ENCODE data around the gene PDCD4. TPM values are rescaled to one million over a fixed set of nuclear protein-coding genes. Genes with fewer than 3 reads are reported as not detected.
"Not testable (repeated sequence)": the region's sequence is repeated elsewhere in the genome, so short reads cannot be mapped to it uniquely, and the experiment has no call there.

The PDCD4 gene
- total RNA-seq, 1 donor from 2014 or later: 106 TPM

- Mint-ChIP-seq H3K27me3 (ENCODE audit: unreplicated experiment) (no peaks in the 10 kb centered on the region), H3K4me3 (ENCODE audit: unreplicated experiment) (no peak overlapping the region), H3K27ac (ENCODE audit: unreplicated experiment) (peak overlapping the region; percentile 76), H3K9me3 (ENCODE audit: unreplicated experiment) (no peaks in the 10 kb centered on the region), H3K4me1 (ENCODE audit: unreplicated experiment) (peaks cover 60% of the 10 kb centered on the region), H3K36me3 (ENCODE audit: unreplicated experiment) (peaks cover 2% of the 10 kb centered on the region)
- DNase-seq (ENCODE audit: extremely low spot score, unreplicated experiment): no peak
- TF ChIP-seq CTCF (IDR thresholded peaks at IDR 0.05): no peak
These were observed 40.6 kb downstream of the PDCD4 start for GRCh38 chr10:110912374-110912773.

GRCh38 chr10:110914431-110914830 lies 42.7 kb downstream of the PDCD4 start:
- no peak for TF ChIP-seq CTCF (IDR thresholded peaks at IDR 0.05)
- Mint-ChIP-seq H3K27me3 (ENCODE audit: unreplicated experiment) (no peaks in the 10 kb centered on the region), H3K4me1 (ENCODE audit: unreplicated experiment) (peaks cover 64% of the 10 kb centered on the region), H3K9me3 (ENCODE audit: unreplicated experiment) (no peaks in the 10 kb centered on the region), H3K4me3 (ENCODE audit: unreplicated experiment) (no peak overlapping the region), H3K27ac (ENCODE audit: unreplicated experiment) (no peak overlapping the region), H3K36me3 (ENCODE audit: unreplicated experiment) (no peaks in the 10 kb centered on the region)
- DNase-seq (ENCODE audit: extremely low spot score, unreplicated experiment): no peak

GRCh38 chr10:110915035-110915434 lies 43.3 kb downstream of the PDCD4 start:
- Mint-ChIP-seq H3K4me1 (ENCODE audit: unreplicated experiment) (peaks cover 64% of the 10 kb centered on the region), H3K27ac (ENCODE audit: unreplicated experiment) (peak overlapping the region; percentile 100), H3K27me3 (ENCODE audit: unreplicated experiment) (no peaks in the 10 kb centered on the region)

GRCh38 chr10:110915600-110915999 lies 43.9 kb downstream of the PDCD4 start:
- not testable (repeated sequence) for H3K4me3 Mint-ChIP-seq (ENCODE audit: unreplicated experiment); DNase-seq (ENCODE audit: extremely low spot score, unreplicated experiment); H3K36me3 Mint-ChIP-seq (ENCODE audit: unreplicated experiment); H3K27me3 Mint-ChIP-seq (ENCODE audit: unreplicated experiment); H3K9me3 Mint-ChIP-seq (ENCODE audit: unreplicated experiment)
- Mint-ChIP-seq H3K27ac (ENCODE audit: unreplicated experiment) (peak overlapping the region; percentile 100), H3K4me1 (ENCODE audit: unreplicated experiment) (peaks cover 61% of the 10 kb centered on the region)

More at GRCh38 chr10:110915035-110915434, 43.3 kb downstream of the PDCD4 start:
- no peak for TF ChIP-seq CTCF (IDR thresholded peaks at IDR 0.05)
- Mint-ChIP-seq H3K9me3 (ENCODE audit: unreplicated experiment) (no peaks in the 10 kb centered on the region), H3K4me3 (ENCODE audit: unreplicated experiment) (no peak overlapping the region), H3K36me3 (ENCODE audit: unreplicated experiment) (no peaks in the 10 kb centered on the region)
- no peak for DNase-seq (ENCODE audit: extremely low spot score, unreplicated experiment)

- Mint-ChIP-seq H3K4me3 (ENCODE audit: unreplicated experiment) (peak overlapping the region; percentile 97), H3K9me3 (ENCODE audit: unreplicated experiment) (no peaks in the 10 kb centered on the region), H3K27me3 (ENCODE audit: unreplicated experiment) (no peaks in the 10 kb centered on the region), H3K36me3 (ENCODE audit: unreplicated experiment) (no peaks in the 10 kb centered on the region), H3K27ac (ENCODE audit: unreplicated experiment) (peak overlapping the region; percentile 100), H3K4me1 (ENCODE audit: unreplicated experiment) (peaks cover 63% of the 10 kb centered on the region)
- DNase-seq (ENCODE audit: extremely low spot score, unreplicated experiment): no peak
- TF ChIP-seq CTCF (IDR thresholded peaks at IDR 0.05): no peak
These were observed 45.0 kb downstream of the PDCD4 start for GRCh38 chr10:110916554-110917346.
